IMR-90 (cell line): ENCODE measurements around the gene DCST2.

Source experiments
- CEBPB ChIP-seq: IDR thresholded peaks from 2 replicates; pipeline ENCODE4 v1.6.1; 2012; ENCODE audit warnings: low read depth, low read length, improper control_type of control experiment
- CTCF ChIP-seq: conservative IDR thresholded peaks from 2 replicates; pipeline ENCODE4 v1.5.1; 2012; ENCODE audit warnings: mild to moderate bottlenecking, low read depth, low read length, improper control_type of control experiment
- ELK1 ChIP-seq: fragments of 150-350 bp; IDR thresholded peaks from 2 replicates; pipeline ENCODE4 v1.6.1; 2016; ENCODE audit warnings: low read depth, mild to moderate bottlenecking, low read length, moderate library complexity, borderline replicate concordance
- RFX5 ChIP-seq: IDR thresholded peaks from 2 replicates; pipeline ENCODE4 v1.8.0; 2012; ENCODE audit warnings: low read depth, mild to moderate bottlenecking, low read length, moderate library complexity

- no peak for TF ChIP-seq ELK1
- no peak for TF ChIP-seq RFX5
- TF ChIP-seq CTCF: no peak
- TF ChIP-seq CEBPB: no peak
These were observed 2.4 kb upstream of the DCST2 start for GRCh38 chr1:155035936-155036335.
